CD4-positive, CD25-positive, alpha-beta regulatory T cell (primary cell): ENCODE data around the gene NBDY. TPM values are rescaled to one million over a fixed set of nuclear protein-coding genes. Genes with fewer than 3 reads are reported as not detected.
A peak's percentile ranks its signal among the peaks of the same experiment; 100 is the strongest.
"Not testable (repeated sequence)": the region's sequence is repeated elsewhere in the genome, so short reads cannot be mapped to it uniquely, and the experiment has no call there.

Experiments used
- ATAC-seq, 2 donors: fragments of 150-1000 bp; cut with Tn5 transposase; one replicate each; pipeline ENCODE4 v1.10.0; 2021; ENCODE audit warnings: low read depth in 2 of 2, moderate number of reproducible peaks in 2 of 2, moderate library complexity in 1 of 2
- DNase-seq, 3 donors: peaks; one replicate each; pipeline versions ENCODE4 v3.0.0 to v3.0.0-alpha.2; 2012 to 2022; ENCODE audit warnings: mixed read lengths in 1 of 3
- H3K27ac ChIP-seq: one replicate; pipeline ENCODE4 v1.7.0; 2013; ENCODE audit warnings: mild to moderate bottlenecking, low read length; ENCODE audit not compliant: insufficient read depth, poor library complexity, severe bottlenecking
- H3K27me3 ChIP-seq: one replicate; pipeline ENCODE4 v1.7.0; 2013; ENCODE audit warnings: low read length; ENCODE audit not compliant: control insufficient read depth, insufficient read depth
- H3K36me3 ChIP-seq: one replicate; pipeline ENCODE4 v1.7.0; 2013; ENCODE audit warnings: mild to moderate bottlenecking, low read length, moderate library complexity; ENCODE audit not compliant: control insufficient read depth, insufficient read depth
- H3K4me1 ChIP-seq: 2 replicates; pipeline ENCODE4 v1.7.0; 2013; ENCODE audit warnings: mild to moderate bottlenecking, low read length; ENCODE audit not compliant: insufficient read depth, control insufficient read depth, poor library complexity, severe bottlenecking
- H3K4me3 ChIP-seq: one replicate; pipeline ENCODE4 v1.7.0; 2013; ENCODE audit warnings: low read depth, mild to moderate bottlenecking, low read length, moderate library complexity
- H3K9me3 ChIP-seq, 2 experiments: 1 replicate in 1 of 2; 2 replicates in 1 of 2; pipeline ENCODE4 v1.7.0; 2013; ENCODE audit warnings: low read length in 2 of 2, mild to moderate bottlenecking in 1 of 2, moderate library complexity in 1 of 2; ENCODE audit not compliant: control insufficient read depth in 2 of 2
- H3K27ac Mint-ChIP-seq, 3 donors: one replicate each; pipeline ENCODE4 v1.8.0; 2020 to 2022; ENCODE audit warnings: mild to moderate bottlenecking in 3 of 3, mixed read lengths in 3 of 3, moderate library complexity in 2 of 3
- H3K27me3 Mint-ChIP-seq: one replicate; pipeline ENCODE4 v1.8.0; 2022; ENCODE audit warnings: mild to moderate bottlenecking, mixed read lengths
- H3K36me3 Mint-ChIP-seq: one replicate; pipeline ENCODE4 v1.8.0; 2020; ENCODE audit warnings: mixed read lengths
- H3K4me1 Mint-ChIP-seq, 4 donors: one replicate each; pipeline ENCODE4 v1.8.0; 2020 to 2022; ENCODE audit warnings: mixed read lengths in 4 of 4, mild to moderate bottlenecking in 1 of 4
- H3K4me3 Mint-ChIP-seq, 4 donors: one replicate each; pipeline ENCODE4 v1.8.0; 2020 to 2022; ENCODE audit warnings: mild to moderate bottlenecking in 4 of 4, mixed read lengths in 4 of 4, moderate library complexity in 3 of 4
- H3K9me3 Mint-ChIP-seq, 7 donors: one replicate each; pipeline ENCODE4 v1.8.0; 2020 to 2022; ENCODE audit warnings: mixed read lengths in 7 of 7, mild to moderate bottlenecking in 3 of 7, moderate library complexity in 2 of 7
- polyA plus RNA-seq, 4 donors: library from polyadenylated mRNA; unstranded; fragments of 300-500 nt; fragmentation: Illumina TruSeq; gene quantifications; one replicate each; pipeline ENCODE4 v1.2.3, GENCODE V29; 2021
- total RNA-seq: library from RNA; stranded (reverse); gene quantifications from one replicate; pipeline ENCODE4 v1.2.3, GENCODE V29; 2022

Gene NBDY
- total and polyA plus RNA-seq, 5 donors from 2014 or later, result 29.0 to 61.5 (median 52.6) TPM

DNA sequence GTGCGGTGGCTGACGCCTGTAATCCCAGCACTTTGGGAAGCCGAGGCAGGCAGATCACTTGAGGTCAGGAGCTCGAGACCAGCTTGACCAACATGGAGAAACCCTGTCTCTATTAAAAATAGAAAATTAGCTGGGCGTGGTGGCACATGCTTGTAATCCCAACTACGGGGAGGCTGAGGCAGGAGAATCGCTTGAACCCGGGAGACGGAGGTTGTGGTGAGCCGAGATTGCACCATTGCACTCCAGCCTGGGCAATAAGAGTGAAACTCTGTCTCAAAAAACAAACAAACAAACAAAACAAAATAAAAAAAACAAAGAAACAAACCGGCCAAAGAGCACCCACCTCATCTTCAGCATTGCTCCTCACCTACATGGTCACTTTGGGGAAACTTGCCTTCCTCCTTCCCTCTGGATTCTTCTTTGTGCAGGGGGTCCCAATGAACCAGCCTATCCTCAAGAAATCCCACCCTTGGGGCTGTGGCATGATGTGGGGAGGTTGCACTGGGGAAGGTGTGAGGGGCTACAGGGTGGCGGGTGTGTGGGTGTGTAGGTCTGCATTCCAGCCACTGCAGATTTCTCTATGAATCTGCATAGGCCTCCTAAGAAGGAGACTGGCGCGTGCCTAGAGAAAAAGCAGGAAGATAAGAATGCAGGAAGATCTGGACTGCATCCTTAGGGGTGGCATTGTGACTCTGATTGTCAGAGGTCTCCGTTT, 31.5 kb downstream of the NBDY start:
- not testable (repeated sequence) for H3K36me3 Mint-ChIP-seq, H3K27ac ChIP-seq, H3K36me3 ChIP-seq, H3K9me3 ChIP-seq, H3K4me3 ChIP-seq, ATAC-seq, DNase-seq, H3K27me3 Mint-ChIP-seq, H3K9me3 Mint-ChIP-seq, H3K27me3 ChIP-seq
- Mint-ChIP-seq H3K27ac (peak overlapping the region in 2 of 3 donors; percentile 68 to 90), H3K4me1 (peaks cover 13 to 60% (median 32%) of the 10 kb centered on the region in 4 donors), H3K4me3 (peak overlapping the region in 2 of 4 donors; percentile 44 to 61)
- peaks cover 36% of the 10 kb centered on the region for H3K4me1 ChIP-seq

DNA sequence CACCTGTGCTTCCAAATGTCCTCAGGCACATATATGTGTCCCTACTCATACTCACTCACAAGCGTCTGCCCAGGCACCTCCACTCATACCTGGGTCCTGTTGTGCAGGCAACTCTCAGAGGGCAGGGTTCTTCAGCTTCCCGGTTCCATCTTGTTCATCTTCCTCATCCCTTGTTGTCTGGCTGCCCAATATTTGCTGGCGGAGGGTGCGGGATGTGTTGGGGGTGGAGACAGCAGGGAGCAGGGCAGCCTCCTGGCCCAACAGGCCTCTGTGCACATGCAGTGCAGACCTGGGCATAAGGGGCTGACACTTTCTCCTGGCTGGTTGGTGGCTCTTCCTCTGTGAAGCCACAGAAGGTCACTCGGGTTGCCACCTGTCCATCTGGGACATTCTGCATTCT, 32.1 kb downstream of the NBDY start:
- H3K27me3 Mint-ChIP-seq, result no peaks in the 10 kb centered on the region
- H3K27me3 ChIP-seq, result no peaks in the 10 kb centered on the region
- H3K9me3 Mint-ChIP-seq, result no peaks in the 10 kb centered on the region
- peaks cover 42% of the 10 kb centered on the region for H3K4me1 ChIP-seq
- no peaks in the 10 kb centered on the region for H3K36me3 Mint-ChIP-seq
- DNase-seq (no peak), ATAC-seq (no peak)
- no peak overlapping the region for H3K4me3 ChIP-seq
- no peaks in the 10 kb centered on the region for H3K9me3 ChIP-seq
- H3K4me1 Mint-ChIP-seq, result peaks cover 13 to 66% (median 33%) of the 10 kb centered on the region in 4 donors
- H3K27ac ChIP-seq, result no peak overlapping the region
- peak overlapping the region in 2 of 4 donors; percentile 44 to 61 for H3K4me3 Mint-ChIP-seq
- peak overlapping the region in 2 of 3 donors; percentile 68 to 90 for H3K27ac Mint-ChIP-seq
- H3K36me3 ChIP-seq, result no peaks in the 10 kb centered on the region

DNA sequence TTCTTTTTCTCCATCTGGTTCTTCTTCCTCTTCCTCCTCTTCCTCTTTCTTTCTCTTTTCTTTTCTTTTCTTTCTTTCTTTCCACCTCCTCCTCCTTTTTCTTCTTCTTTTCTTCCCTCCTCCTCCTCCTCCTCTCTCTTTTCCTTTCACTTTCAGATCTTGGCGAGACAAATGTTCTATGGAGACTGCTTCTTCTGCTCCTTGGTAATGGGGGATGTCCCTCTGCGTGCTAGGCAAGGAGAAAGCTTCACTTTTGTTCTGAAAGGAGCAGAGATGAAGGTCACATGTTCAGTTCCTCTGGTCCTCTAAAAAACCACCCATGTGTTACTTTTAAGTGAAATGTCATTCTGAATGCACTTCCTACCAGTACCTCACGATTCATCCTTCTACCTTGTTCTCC, 33.2 kb downstream of the NBDY start:
- Histone ChIP-seq H3K4me1 (peaks cover 49% of the 10 kb centered on the region), H3K27me3 (no peaks in the 10 kb centered on the region), H3K36me3 (no peaks in the 10 kb centered on the region), H3K4me3 (peak overlapping the region; percentile 46), H3K9me3 (no peaks in the 10 kb centered on the region), H3K27ac (peak overlapping the region; percentile 79)
- H3K27me3 Mint-ChIP-seq, result no peaks in the 10 kb centered on the region
- no peak for ATAC-seq
- H3K36me3 Mint-ChIP-seq, result no peaks in the 10 kb centered on the region
- no peaks in the 10 kb centered on the region for H3K9me3 Mint-ChIP-seq
- peak in 1 of 3 donors; percentile 58 for DNase-seq
- peaks cover 13 to 73% (median 34%) of the 10 kb centered on the region in 4 donors for H3K4me1 Mint-ChIP-seq
- H3K27ac Mint-ChIP-seq, result peak overlapping the region; percentile 90 to 96 (median 94)
- peak overlapping the region; percentile 64 to 93 (median 84) for H3K4me3 Mint-ChIP-seq

DNA sequence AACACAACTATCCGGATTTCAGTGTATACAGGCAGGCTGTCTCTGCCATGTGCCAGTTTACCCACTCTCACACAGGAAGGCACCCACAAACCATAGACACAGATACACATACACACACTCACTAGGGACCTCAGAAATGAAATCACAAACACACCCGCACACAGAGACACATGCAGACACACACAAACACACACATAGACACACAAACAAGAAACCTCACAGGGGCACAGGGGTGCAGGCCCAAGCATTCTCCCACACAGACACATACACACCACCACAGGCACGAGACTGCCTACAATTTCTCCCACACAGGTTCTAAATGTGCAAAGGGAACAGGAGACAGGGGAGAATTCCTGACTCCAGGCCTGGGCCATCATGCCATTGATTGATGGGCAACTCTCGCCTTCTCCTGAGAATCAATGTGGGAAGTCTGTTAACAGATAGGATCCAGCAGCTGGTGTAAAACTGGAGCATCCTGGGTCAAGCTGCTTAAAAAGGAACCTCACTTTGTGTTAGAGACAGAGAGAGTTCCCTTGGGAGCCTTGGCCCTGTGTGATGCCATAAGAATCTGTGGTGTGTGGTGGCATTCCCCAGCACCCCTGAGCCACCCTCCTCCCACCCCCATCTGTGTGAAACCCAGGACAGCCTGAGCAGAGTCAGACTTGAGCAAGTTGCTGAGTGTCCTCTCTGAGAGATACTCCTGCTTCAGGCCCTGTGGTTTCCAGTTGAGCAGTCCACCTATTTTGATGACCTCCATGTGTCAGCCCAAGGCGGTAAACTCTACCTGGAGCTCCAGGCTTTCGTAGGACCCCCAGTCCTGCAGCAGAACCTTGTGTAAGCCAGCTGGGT, 33.9 kb downstream of the NBDY start:
- H3K4me3 ChIP-seq, result peak overlapping the region; percentile 48
- peak overlapping the region; percentile 79 for H3K27ac ChIP-seq
- H3K27me3 Mint-ChIP-seq, result no peaks in the 10 kb centered on the region
- H3K27me3 ChIP-seq, result no peaks in the 10 kb centered on the region
- no peaks in the 10 kb centered on the region for H3K9me3 ChIP-seq
- no peaks in the 10 kb centered on the region for H3K36me3 Mint-ChIP-seq
- H3K27ac Mint-ChIP-seq, result peak overlapping the region; percentile 90 to 96 (median 94)
- peak overlapping the region; percentile 76 to 96 (median 92) for H3K4me3 Mint-ChIP-seq
- H3K4me1 Mint-ChIP-seq, result peaks cover 17 to 67% (median 34%) of the 10 kb centered on the region in 4 donors
- peaks cover 49% of the 10 kb centered on the region for H3K4me1 ChIP-seq
- H3K9me3 Mint-ChIP-seq, result no peaks in the 10 kb centered on the region
- H3K36me3 ChIP-seq, result no peaks in the 10 kb centered on the region
- DNase-seq (peak in 1 of 3 donors; percentile 34), ATAC-seq (no peak)

DNA sequence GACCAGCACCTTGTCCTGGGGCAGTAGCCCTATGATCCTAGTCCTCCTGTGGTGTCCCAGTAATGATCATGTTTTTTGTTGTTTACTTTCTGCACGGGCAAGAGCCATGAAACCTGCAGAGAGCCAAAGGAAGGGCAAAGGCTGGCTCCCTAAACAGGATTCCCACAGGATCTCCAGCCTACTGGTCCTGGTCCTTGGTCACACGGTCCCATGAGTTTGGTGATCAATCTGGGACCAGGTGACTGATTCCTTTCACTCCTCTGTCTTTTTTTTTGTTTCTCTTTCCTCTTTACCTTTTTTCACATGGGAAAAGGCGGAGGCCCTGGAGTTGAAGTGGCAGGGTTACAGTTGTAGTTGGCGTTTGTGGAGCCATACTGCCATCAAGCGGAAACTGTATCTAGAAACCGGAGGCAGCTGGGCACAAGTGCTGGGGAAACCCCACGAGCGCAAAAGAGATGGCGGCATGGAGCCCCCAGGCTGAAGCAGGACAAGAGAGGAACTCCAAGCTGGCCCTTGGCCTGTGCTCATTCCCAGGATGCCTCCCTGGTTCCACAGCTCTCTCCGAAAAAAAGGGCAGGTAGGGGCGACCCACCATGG, 34.6 kb downstream of the NBDY start:
- H3K4me3 Mint-ChIP-seq, result peak overlapping the region; percentile 92 to 96 (median 94)
- ATAC-seq (peak in 1 of 2 donors; percentile 32), DNase-seq (peak; percentile 37 to 91 (median 89))
- H3K27ac ChIP-seq, result peak overlapping the region; percentile 79
- no peaks in the 10 kb centered on the region for H3K27me3 ChIP-seq
- H3K4me1 Mint-ChIP-seq, result peaks cover 17 to 67% (median 34%) of the 10 kb centered on the region in 4 donors
- no peaks in the 10 kb centered on the region for H3K27me3 Mint-ChIP-seq
- no peaks in the 10 kb centered on the region for H3K9me3 ChIP-seq
- H3K36me3 ChIP-seq, result no peaks in the 10 kb centered on the region
- peak overlapping the region; percentile 48 for H3K4me3 ChIP-seq
- H3K36me3 Mint-ChIP-seq, result no peaks in the 10 kb centered on the region
- peaks cover 49% of the 10 kb centered on the region for H3K4me1 ChIP-seq
- H3K9me3 Mint-ChIP-seq, result no peaks in the 10 kb centered on the region
- H3K27ac Mint-ChIP-seq, result peak overlapping the region; percentile 90 to 92 (median 90)

DNA sequence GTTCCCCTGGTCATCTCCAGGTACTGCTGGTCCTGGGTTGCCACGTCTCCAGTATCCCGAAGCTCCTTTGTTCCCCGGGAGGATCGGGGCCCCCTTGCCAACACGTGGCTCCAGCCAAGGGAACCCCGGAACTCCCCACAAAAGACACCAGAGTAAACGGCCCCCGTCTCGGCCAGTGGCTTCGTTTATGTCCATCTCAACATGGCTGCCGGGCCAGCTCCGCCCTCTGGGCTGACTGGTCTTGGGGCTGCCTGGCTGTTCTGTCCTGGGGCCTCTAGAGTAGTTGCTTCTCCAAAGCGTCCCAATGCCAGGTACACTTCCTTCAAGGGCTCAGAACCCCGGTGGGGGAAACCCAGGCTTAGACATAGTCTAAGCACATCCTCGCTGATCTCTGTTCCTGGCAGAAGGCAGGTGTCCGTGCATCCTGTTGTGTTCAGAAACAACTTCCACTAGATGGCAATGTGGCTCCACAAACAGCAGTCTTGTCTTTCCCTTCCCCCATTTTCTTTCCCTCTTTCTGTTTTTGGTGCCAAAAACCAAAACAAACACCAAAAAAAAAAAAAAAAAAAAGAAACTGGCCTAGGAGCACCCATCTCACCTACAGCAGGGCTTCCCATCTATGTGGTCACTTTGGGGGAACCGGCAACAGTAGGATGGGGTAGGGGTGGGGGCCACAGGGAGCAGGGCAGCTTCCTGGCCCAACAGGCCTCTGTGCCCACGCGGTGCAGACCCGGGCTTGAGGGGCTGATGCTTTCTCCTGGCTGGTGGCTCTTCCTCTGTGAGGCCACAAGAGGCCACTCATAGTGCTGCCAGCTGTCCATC, 35.3 kb downstream of the NBDY start:
- H3K27me3 Mint-ChIP-seq, result no peaks in the 10 kb centered on the region
- Histone ChIP-seq H3K9me3 (no peaks in the 10 kb centered on the region), H3K36me3 (no peaks in the 10 kb centered on the region), H3K4me3 (peak overlapping the region; percentile 48), H3K27ac (peak overlapping the region; percentile 79), H3K4me1 (peaks cover 49% of the 10 kb centered on the region), H3K27me3 (no peaks in the 10 kb centered on the region)
- ATAC-seq (peak; percentile 74 to 77), DNase-seq (peak; percentile 57 to 94 (median 92))
- peaks cover 17 to 67% (median 34%) of the 10 kb centered on the region in 4 donors for H3K4me1 Mint-ChIP-seq
- H3K9me3 Mint-ChIP-seq, result no peaks in the 10 kb centered on the region
- peak overlapping the region; percentile 92 to 96 (median 94) for H3K4me3 Mint-ChIP-seq
- H3K36me3 Mint-ChIP-seq, result no peaks in the 10 kb centered on the region
- peak overlapping the region; percentile 87 to 92 (median 90) for H3K27ac Mint-ChIP-seq
